WERI-Rb-1 (cell line): ENCODE data around the gene PACS1.
A peak's percentile ranks its signal among the peaks of the same experiment; 100 is the strongest.

ENCODE experiments used
- DNase-seq: peaks from one replicate; pipeline ENCODE4 v3.0.0-alpha.2; 2020
- H3K27ac ChIP-seq: fragments of 250-450 bp; sonication (Bioruptor Pico); 2 replicates; pipeline ENCODE4 v1.5.1; 2020; ENCODE audit warnings: mild to moderate bottlenecking, moderate library complexity
- H3K27me3 ChIP-seq: fragments of 250-450 bp; sonication (Bioruptor Pico); 2 replicates; pipeline ENCODE4 v1.5.1; 2021; ENCODE audit warnings: mild to moderate bottlenecking, low read depth, moderate library complexity; ENCODE audit not compliant: insufficient read depth, severe bottlenecking
- H3K36me3 ChIP-seq: fragments of 250-450 bp; sonication (Bioruptor Pico); 2 replicates; pipeline ENCODE4 v1.5.1; 2020; ENCODE audit warnings: mild to moderate bottlenecking, moderate library complexity
- H3K4me3 ChIP-seq: 2 replicates; pipeline ENCODE4 v1.5.1; 2011; ENCODE audit warnings: low read depth, mild to moderate bottlenecking, control low read depth, low read length
- H3K9me3 ChIP-seq: fragments of 250-450 bp; sonication (Bioruptor Pico); 2 replicates; pipeline ENCODE4 v1.5.1; 2021; ENCODE audit warnings: mild to moderate bottlenecking, moderate library complexity; ENCODE audit not compliant: severe bottlenecking
- TF ChIP-seq, protein P1 (sequence below): IDR thresholded peaks from 2 replicates; pipeline ENCODE4 v1.5.1; 2011; ENCODE audit warnings: low read depth, mild to moderate bottlenecking, control low read depth, inconsistent platforms, low read length

Gene PACS1

DNA sequence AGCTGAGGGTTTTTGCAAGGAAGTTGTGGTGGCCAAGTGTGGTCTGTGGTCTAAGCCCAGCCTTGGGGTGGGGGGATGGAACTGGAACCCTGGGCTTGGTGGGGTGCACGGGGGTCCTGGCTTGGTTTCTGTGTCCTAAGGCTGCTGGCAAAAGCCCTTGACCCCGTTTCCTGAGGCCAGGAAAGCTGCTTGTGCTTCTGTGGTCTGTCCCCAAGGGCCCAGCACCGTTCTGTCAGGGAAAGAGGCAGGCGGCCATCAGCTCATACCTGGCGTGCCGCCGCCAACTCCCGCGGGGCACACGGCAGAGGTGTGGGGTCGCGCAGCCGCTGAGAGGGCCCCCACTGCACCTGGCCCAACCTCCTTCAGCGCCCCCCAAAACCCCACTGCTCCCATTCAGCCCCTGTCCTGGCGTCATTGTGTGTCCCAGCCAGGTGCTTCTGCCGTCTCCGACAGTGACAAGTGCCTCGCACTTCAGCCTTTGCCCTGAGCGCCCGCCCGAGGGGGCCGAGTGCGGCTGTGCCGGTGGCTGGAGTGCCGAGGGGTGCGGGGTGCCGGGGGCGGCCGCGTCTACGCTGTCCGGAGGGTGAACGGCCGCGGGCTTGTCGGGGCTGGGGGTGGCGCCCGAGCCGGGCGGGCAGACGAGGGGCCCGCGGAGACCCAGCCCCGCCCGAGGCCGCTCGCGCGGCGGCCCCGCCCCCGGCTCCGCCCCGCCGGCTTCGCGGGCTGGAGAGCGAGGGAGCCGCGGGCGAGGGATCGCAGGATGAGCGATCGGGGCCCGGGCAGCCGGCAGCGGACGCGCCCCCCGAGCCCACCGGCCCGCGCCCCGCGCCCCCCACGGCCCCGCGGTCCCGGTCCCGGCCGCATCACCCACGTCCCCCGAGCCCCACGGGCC lies 207.6 kb downstream of the PACS1 start, which contains the start of gene CNIH2:
Gene CNIH2, plus strand, starts transcription at position 705 of the 892 bp plus-strand sequence. CDS start 282 bp downstream, outside the sequence.
- peaks cover 32% of the 10 kb centered on the region for H3K36me3 ChIP-seq
- H3K4me3 ChIP-seq: peak within 1 kb of the TSS; percentile 48
- no peaks in the 10 kb centered on the region for H3K27me3 ChIP-seq
- peak; percentile 42 for DNase-seq
- TF ChIP-seq, protein P1, sequence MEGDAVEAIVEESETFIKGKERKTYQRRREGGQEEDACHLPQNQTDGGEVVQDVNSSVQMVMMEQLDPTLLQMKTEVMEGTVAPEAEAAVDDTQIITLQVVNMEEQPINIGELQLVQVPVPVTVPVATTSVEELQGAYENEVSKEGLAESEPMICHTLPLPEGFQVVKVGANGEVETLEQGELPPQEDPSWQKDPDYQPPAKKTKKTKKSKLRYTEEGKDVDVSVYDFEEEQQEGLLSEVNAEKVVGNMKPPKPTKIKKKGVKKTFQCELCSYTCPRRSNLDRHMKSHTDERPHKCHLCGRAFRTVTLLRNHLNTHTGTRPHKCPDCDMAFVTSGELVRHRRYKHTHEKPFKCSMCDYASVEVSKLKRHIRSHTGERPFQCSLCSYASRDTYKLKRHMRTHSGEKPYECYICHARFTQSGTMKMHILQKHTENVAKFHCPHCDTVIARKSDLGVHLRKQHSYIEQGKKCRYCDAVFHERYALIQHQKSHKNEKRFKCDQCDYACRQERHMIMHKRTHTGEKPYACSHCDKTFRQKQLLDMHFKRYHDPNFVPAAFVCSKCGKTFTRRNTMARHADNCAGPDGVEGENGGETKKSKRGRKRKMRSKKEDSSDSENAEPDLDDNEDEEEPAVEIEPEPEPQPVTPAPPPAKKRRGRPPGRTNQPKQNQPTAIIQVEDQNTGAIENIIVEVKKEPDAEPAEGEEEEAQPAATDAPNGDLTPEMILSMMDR: no peak
- H3K27ac ChIP-seq: peak within 1 kb of the TSS; percentile 62
- no peaks in the 10 kb centered on the region for H3K9me3 ChIP-seq

DNA sequence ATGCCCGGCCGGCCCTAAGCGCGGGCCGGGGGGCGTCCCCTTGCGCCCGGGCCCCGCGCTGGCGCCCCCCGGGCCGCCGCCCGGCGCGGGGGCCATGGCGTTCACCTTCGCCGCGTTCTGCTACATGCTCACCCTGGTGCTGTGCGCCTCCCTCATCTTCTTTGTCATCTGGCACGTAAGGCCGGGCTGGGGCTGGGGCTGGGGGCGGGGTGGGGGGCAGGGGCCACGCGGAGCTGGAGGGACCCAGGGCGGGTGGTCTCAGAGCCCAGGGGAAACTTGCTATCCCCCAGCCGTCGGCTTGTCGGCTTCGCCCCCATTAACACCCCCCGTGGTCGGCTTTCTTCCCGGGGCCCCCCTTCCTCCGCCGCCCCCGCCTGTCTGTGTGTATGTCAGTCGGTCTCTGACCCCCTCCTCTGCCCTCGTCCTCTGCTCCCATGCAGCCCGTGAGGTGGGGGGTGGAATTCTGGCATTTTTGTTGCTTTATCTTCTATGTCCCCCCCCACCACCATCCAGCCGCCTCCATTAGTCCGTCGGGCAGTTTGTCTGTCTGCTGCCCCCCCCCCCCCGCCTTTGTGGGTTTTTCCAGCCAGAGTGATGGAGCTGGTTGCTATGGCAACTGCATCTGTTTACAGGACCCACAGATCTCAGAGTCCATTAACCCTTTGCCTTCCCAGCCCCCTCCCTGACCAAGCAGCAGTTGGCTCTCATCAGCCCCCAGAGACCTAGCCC lies 208.5 kb downstream of the PACS1 start:
- H3K36me3 ChIP-seq: peaks cover 29% of the 10 kb centered on the region
- TF ChIP-seq, protein P1: no peak
- no peak for DNase-seq
- H3K9me3 ChIP-seq: no peaks in the 10 kb centered on the region
- H3K27me3 ChIP-seq: no peaks in the 10 kb centered on the region
- H3K27ac ChIP-seq: no peak overlapping the region
- H3K4me3 ChIP-seq: peak overlapping the region; percentile 48

DNA sequence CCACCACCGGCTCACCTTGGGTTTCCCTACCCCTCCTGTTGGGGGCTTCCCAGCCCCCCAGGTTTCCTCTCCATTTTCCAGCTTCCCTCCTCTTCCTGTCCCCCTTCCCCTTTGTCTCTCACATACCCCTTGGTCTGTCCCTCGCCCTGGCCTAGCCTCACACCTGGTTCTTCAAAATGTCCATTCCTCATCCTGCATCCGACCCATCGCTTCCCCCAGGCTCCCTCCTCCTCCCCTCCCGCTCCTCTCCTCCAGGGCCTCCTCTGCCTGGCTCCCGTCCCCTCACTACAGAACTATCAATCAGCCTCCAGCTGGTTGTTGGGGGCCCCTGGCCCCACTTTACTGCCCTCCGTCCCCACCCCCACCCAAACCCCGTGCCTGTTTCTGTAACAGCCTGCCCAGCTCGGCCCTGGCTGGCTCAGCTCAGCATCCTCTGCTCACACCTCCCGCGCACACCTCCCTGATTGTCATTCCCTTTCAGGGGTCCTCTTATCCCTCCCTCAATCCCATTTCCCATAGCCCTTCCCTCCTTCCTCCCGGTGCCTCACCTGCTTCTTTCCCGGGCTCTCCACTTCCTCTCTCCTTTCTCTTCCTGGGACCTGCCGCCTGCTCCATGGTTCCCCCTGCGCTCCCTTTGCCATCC lies 209.1 kb downstream of the PACS1 start:
- peak overlapping the region; percentile 48 for H3K4me3 ChIP-seq

GRCh38 chr11:66280428-66280827 lies 210.4 kb downstream of the PACS1 start:
- H3K9me3 ChIP-seq: no peaks in the 10 kb centered on the region
- H3K27ac ChIP-seq: no peak overlapping the region
- no peak for DNase-seq
- TF ChIP-seq, protein P1: no peak
- no peak overlapping the region for H3K4me3 ChIP-seq
- peaks cover 26% of the 10 kb centered on the region for H3K36me3 ChIP-seq
- H3K27me3 ChIP-seq: no peaks in the 10 kb centered on the region

More for the DNA sequence above, 209.1 kb downstream of the PACS1 start:
- Histone ChIP-seq H3K27me3 (no peaks in the 10 kb centered on the region), H3K9me3 (no peaks in the 10 kb centered on the region), H3K27ac (no peak overlapping the region), H3K36me3 (peaks cover 25% of the 10 kb centered on the region)
- DNase-seq: no peak
- TF ChIP-seq, protein P1: no peak

GRCh38 chr11:66281001-66281400 lies 210.9 kb downstream of the PACS1 start:
- DNase-seq: no peak
- TF ChIP-seq, protein P1: no peak
- Histone ChIP-seq H3K27me3 (no peaks in the 10 kb centered on the region), H3K27ac (no peak overlapping the region), H3K4me3 (no peak overlapping the region), H3K9me3 (no peaks in the 10 kb centered on the region), H3K36me3 (peaks cover 22% of the 10 kb centered on the region)
